Breast epithelium (tissue), 3 donors: ENCODE measurements around the gene NSFL1C.

Experiments
- POLR2A ChIP-seq: fragments of 450-650 bp; IDR thresholded peaks from one replicate; pipeline ENCODE4 v1.6.1; 2016; ENCODE audit warnings: antibody characterized with exemption, mild to moderate bottlenecking, moderate library complexity
- TF ChIP-seq, protein P1 (sequence below), 3 donors: fragments of 450-650 bp; IDR thresholded peaks; one replicate each; pipeline ENCODE4 v1.5.1; 2016 to 2017; ENCODE audit warnings: antibody characterized with exemption in 3 of 3, mild to moderate bottlenecking in 3 of 3, moderate library complexity in 3 of 3

DNA sequence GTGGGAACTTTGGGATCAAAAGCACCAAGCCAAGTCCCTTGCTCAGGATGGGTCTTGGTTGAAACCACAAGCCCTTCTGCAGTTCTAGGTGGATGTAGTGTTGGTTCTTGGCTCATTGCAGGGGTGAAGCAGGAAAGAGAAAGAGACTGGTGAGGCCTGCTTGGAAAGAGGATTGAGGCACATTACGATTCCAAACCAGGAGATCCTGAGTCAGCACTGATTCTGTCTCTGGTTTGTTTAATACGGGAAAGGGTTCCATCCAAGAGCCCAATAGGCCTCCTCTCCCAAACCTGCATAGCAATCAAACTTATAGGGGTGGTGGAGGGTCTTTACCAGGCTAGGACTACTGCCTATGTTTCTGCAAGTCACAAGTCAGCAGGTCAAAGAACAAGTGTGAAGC is 24.3 kb downstream of the NSFL1C start:
- no peak for TF ChIP-seq POLR2A
- TF ChIP-seq, protein P1, sequence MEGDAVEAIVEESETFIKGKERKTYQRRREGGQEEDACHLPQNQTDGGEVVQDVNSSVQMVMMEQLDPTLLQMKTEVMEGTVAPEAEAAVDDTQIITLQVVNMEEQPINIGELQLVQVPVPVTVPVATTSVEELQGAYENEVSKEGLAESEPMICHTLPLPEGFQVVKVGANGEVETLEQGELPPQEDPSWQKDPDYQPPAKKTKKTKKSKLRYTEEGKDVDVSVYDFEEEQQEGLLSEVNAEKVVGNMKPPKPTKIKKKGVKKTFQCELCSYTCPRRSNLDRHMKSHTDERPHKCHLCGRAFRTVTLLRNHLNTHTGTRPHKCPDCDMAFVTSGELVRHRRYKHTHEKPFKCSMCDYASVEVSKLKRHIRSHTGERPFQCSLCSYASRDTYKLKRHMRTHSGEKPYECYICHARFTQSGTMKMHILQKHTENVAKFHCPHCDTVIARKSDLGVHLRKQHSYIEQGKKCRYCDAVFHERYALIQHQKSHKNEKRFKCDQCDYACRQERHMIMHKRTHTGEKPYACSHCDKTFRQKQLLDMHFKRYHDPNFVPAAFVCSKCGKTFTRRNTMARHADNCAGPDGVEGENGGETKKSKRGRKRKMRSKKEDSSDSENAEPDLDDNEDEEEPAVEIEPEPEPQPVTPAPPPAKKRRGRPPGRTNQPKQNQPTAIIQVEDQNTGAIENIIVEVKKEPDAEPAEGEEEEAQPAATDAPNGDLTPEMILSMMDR (IDR thresholded peaks at IDR 0.05), result no peak
